Endometrial microvascular endothelial cells (primary cell): ENCODE data around the gene FRK. TPM values are rescaled to one million over a fixed set of nuclear protein-coding genes. Genes with fewer than 3 reads are reported as not detected.
"Not testable (repeated sequence)": the region's sequence is repeated elsewhere in the genome, so short reads cannot be mapped to it uniquely, and the experiment has no call there.

Experiments used
- in situ Hi-C: cut with HindIII; loops from 2 replicates; pipeline ENCODE4 v1.10.0; 2017; ENCODE audit warnings: low sequenced_read_pairs, low pct_unique_long_range_greater_than_20kb; ENCODE audit errors: inconsistent ontology term
- total RNA-seq: library from RNA; depleted of rRNA; stranded (reverse); fragments of >200 nt; gene quantifications from one replicate; pipeline ENCODE4 v1.2.3, GENCODE V29; 2015; ENCODE audit errors: inconsistent ontology term

FRK gene
- not detected for total RNA-seq

GRCh38 chr6:116060572-116061283 lies at the start of gene FRK:
Gene FRK, minus strand, starts transcription at chr6:116060891. Its CDS starts 580 bp downstream, at chr6:116060311.
- in situ Hi-C loops, result no loop called here

- in situ Hi-C loops, result no loop called here
These were observed 48.1 kb upstream of the FRK start for GRCh38 chr6:116108836-116109235.

GRCh38 chr6:116106146-116106545 lies 45.5 kb upstream of the FRK start:
- in situ Hi-C loops, result no loop called here

GRCh38 chr6:116105247-116105646 lies 44.6 kb upstream of the FRK start:
- in situ Hi-C loops, result no loop called here

GRCh38 chr6:116104636-116105035 lies 43.9 kb upstream of the FRK start:
- in situ Hi-C loops, result no loop called here

- in situ Hi-C loops, result no loop called here
These were observed 42.2 kb upstream of the FRK start for GRCh38 chr6:116102873-116103272.

- in situ Hi-C loops, result no loop called here
These were observed 41.1 kb upstream of the FRK start for GRCh38 chr6:116101790-116102189.

GRCh38 chr6:116101302-116101718 lies 40.6 kb upstream of the FRK start:
- in situ Hi-C loops, result no loop called here

- in situ Hi-C loops, result no loop called here
These were observed 40.0 kb upstream of the FRK start, which contains the start of gene NT5DC1 for GRCh38 chr6:116100419-116101301. Gene NT5DC1, plus strand, starts transcription at chr6:116100853. Its CDS starts 78 bp downstream, at chr6:116100931.

GRCh38 chr6:116099036-116099435 lies 38.3 kb upstream of the FRK start:
- in situ Hi-C loops, result no loop called here

GRCh38 chr6:116096979-116097816 lies 36.5 kb upstream of the FRK start:
- in situ Hi-C loops, result no loop called here

GRCh38 chr6:116096048-116096759 lies 35.5 kb upstream of the FRK start:
- in situ Hi-C loops, result not testable (repeated sequence)

GRCh38 chr6:116094041-116094440 lies 33.4 kb upstream of the FRK start:
- in situ Hi-C loops, result no loop called here

GRCh38 chr6:116090251-116090650 lies 29.6 kb upstream of the FRK start:
- in situ Hi-C loops, result no loop called here

- in situ Hi-C loops, result no loop called here
These were observed 28.3 kb upstream of the FRK start for GRCh38 chr6:116088946-116089345.

- in situ Hi-C loops, result no loop called here
These were observed 26.8 kb upstream of the FRK start for GRCh38 chr6:116087437-116088027.

GRCh38 chr6:116084284-116084683 lies 23.6 kb upstream of the FRK start:
- in situ Hi-C loops, result no loop called here

GRCh38 chr6:116083052-116083451 lies 22.4 kb upstream of the FRK start:
- in situ Hi-C loops, result no loop called here
